ENCODE data around the gene DVL2.

DVL2 gene

GRCh38 chr17:7224661-7225111 is 9.6 kb downstream of the DVL2 start:
- DNase-seq (ENCODE audit: low spot score): no peak
- TF ChIP-seq, protein P1, sequence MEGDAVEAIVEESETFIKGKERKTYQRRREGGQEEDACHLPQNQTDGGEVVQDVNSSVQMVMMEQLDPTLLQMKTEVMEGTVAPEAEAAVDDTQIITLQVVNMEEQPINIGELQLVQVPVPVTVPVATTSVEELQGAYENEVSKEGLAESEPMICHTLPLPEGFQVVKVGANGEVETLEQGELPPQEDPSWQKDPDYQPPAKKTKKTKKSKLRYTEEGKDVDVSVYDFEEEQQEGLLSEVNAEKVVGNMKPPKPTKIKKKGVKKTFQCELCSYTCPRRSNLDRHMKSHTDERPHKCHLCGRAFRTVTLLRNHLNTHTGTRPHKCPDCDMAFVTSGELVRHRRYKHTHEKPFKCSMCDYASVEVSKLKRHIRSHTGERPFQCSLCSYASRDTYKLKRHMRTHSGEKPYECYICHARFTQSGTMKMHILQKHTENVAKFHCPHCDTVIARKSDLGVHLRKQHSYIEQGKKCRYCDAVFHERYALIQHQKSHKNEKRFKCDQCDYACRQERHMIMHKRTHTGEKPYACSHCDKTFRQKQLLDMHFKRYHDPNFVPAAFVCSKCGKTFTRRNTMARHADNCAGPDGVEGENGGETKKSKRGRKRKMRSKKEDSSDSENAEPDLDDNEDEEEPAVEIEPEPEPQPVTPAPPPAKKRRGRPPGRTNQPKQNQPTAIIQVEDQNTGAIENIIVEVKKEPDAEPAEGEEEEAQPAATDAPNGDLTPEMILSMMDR (IDR thresholded peaks at IDR 0.05; ENCODE audit: extremely low read depth, missing control alignments): no peak

DNA sequence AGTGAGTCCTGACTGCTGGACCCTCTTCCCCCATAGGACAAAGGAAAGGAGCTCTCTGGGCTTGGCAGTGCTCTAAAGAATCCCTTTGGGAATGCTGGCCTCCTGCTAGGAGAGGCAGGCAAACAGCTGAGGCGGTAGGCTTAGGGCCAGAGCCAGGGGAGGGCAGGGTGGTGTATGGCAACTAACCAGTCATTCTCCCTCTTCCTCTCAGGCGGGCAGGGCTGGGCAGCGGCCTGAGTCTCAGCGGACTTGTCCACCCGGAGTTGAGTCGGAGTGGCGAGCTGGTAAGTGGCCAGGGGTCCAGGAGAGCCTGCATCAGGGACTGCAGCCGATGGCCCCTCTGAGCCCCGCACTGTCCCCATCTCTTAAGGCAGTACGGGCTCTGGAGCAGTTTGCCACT is 10.2 kb downstream of the DVL2 start:
- DNase-seq (ENCODE audit: low spot score): no peak

DNA sequence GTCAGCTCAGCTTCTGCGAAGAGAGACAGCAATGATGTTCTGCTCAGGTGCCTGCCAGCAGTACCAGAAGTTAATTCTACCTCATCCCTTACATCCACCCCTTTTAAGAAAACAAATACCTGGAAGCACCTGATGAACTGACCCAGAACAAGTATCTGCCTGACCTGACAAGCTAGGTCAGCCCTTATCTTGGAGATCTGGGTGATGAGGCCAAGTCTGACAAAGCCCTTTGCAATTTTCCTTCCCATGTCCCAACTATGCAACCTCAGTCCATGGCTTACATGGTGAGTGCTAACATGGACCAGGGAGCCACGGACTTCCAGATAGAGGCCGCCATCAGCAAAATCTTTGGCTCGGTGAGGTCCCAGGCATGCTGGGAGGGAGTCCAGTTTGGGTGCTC is 10.9 kb downstream of the DVL2 start:
- no peak for DNase-seq (ENCODE audit: low spot score)
- TF ChIP-seq, protein P1 (IDR thresholded peaks at IDR 0.05; ENCODE audit: extremely low read depth, missing control alignments): no peak

More for the DNA sequence above, 10.2 kb downstream of the DVL2 start:
- TF ChIP-seq, protein P1 (IDR thresholded peaks at IDR 0.05; ENCODE audit: extremely low read depth, missing control alignments): no peak

- TF ChIP-seq, protein P1 (IDR thresholded peaks at IDR 0.05; ENCODE audit: extremely low read depth, missing control alignments): no peak
- no peak for DNase-seq (ENCODE audit: low spot score)
Measured at GRCh38 chr17:7222972-7223292, 11.4 kb downstream of the DVL2 start.

- TF ChIP-seq, protein P1 (IDR thresholded peaks at IDR 0.05; ENCODE audit: extremely low read depth, missing control alignments): no peak
- DNase-seq (ENCODE audit: low spot score): no peak
Measured at GRCh38 chr17:7222093-7222971, 12.0 kb downstream of the DVL2 start.

DNA sequence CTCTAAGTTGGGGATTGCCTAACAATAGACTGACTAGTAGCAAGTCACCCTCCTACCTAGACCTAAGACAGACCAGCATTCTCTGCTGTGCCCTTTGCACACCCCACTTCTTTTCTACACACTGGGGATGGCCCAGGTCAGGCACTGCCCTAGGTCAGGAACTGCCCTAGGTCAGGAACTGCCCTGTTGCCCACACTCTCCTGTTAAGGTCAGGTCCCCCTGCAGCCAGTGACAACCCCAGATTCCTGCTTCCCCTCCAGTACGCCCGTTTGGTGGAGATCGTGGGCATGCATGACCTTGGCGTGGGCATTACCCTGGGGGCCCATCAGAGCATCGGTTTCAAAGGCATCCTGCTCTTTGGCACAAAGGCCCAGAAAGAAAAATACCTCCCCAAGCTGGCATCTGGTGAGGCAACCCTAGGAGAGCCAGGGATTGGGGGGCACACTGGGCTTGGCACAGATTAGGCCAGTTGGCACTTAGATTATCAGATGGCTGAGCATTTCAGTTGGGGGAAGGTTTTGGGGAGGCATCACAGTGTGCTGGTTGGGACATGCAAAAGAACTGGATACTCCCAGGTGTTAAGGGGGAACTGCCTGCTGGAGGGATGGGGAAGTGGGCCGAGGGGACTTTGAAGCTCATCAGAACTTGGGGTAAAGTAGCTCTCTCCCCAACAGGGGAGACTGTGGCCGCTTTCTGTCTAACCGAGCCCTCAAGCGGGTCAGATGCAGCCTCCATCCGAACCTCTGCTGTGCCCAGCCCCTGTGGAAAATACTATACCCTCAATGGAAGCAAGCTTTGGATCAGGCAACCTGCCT is 12.8 kb downstream of the DVL2 start:
- TF ChIP-seq, protein P1 (IDR thresholded peaks at IDR 0.05; ENCODE audit: extremely low read depth, missing control alignments): no peak
- DNase-seq (ENCODE audit: low spot score): no peak

Data from GM20000 (cell line).